SK-N-SH (cell line): ENCODE measurements around the gene CRMP1. TPM values are rescaled to one million over a fixed set of nuclear protein-coding genes. Genes with fewer than 3 reads are reported as not detected.

Experiments
- CTCF ChIA-PET: fragments of 300-600, 350-600 bp; formaldehyde crosslinking; extraction: SDS; loops from one replicate; lab custom pipeline; 2021; lab: Yijun Ruan, JAX
- POLR2A ChIA-PET: fragments of 350-600 bp; sonication (Branson Sonifier 250); formaldehyde crosslinking; extraction: SDS; loops from one replicate; lab custom pipeline; 2020; ENCODE audit warnings: antibody characterized with exemption, inconsistent platforms; lab: Yijun Ruan, JAX
- DNase-seq: peaks from one replicate; pipeline ENCODE4 v3.0.0; 2012
- H2AFZ ChIP-seq: fragments of 200-600 bp; sonication (generic); 2 replicates; pipeline ENCODE4 v1.8.1; 2016; ENCODE audit warnings: antibody characterized with exemption, mild to moderate bottlenecking, low read depth
- H3F3A ChIP-seq: fragments of 200-600 bp; sonication (generic); replicated peaks from 2 replicates; pipeline ENCODE3; 2016; ENCODE audit warnings: antibody characterized with exemption, mild to moderate bottlenecking; ENCODE audit not compliant: insufficient read depth
- H3K27ac ChIP-seq, 2 experiments: fragments of 200-500 bp in 1 of 2; fragments of 200-600 bp in 1 of 2; sonication (Bioruptor generic) in 1 of 2; sonication (generic), shearing (Covaris generic) in 1 of 2; 2 replicates each; pipeline versions ENCODE4 v1.5.1 to v1.6.1; 2014 to 2016; ENCODE audit warnings: low read depth in 2 of 2, inconsistent platforms in 1 of 2, low read length in 1 of 2, mild to moderate bottlenecking in 1 of 2, mixed read lengths in 1 of 2
- H3K27me3 ChIP-seq: fragments of 200-600 bp; sonication (generic), shearing (Covaris generic); 2 replicates; pipeline ENCODE4 v1.6.1; 2016; ENCODE audit warnings: mixed run types; ENCODE audit not compliant: insufficient read depth
- H3K36me3 ChIP-seq, 2 experiments: fragments of 200-500 bp in 1 of 2; fragments of 200-600 bp in 1 of 2; sonication (Bioruptor generic) in 1 of 2; sonication (generic) in 1 of 2; replicated peaks in 1 of 2; 2 replicates each; pipeline versions ENCODE3 to v1.5.1; 2014 to 2016; ENCODE audit warnings: low read length in 1 of 2, mild to moderate bottlenecking in 1 of 2; ENCODE audit not compliant: insufficient read depth in 2 of 2, control insufficient read depth in 1 of 2
- H3K4me1 ChIP-seq, 2 experiments: fragments of 200-500 bp in 1 of 2; fragments of 200-600 bp in 1 of 2; sonication (Bioruptor generic) in 1 of 2; sonication (generic), shearing (Covaris generic) in 1 of 2; 2 replicates each; pipeline versions ENCODE4 v1.5.1 to v1.6.1; 2014 to 2016; ENCODE audit warnings: low read depth in 1 of 2, low read length in 1 of 2, mixed run types in 1 of 2; ENCODE audit not compliant: insufficient read depth in 2 of 2, control insufficient read depth in 1 of 2
- H3K4me2 ChIP-seq: fragments of 200-600 bp; sonication (generic), shearing (Covaris generic); 2 replicates; pipeline ENCODE4 v1.6.1; 2017; ENCODE audit warnings: mixed run types
- H3K4me3 ChIP-seq, 2 experiments: fragments of 200-500 bp in 1 of 2; fragments of 200-600 bp in 1 of 2; sonication (Bioruptor generic) in 1 of 2; sonication (generic), shearing (Covaris generic) in 1 of 2; 2 replicates each; pipeline versions ENCODE4 v1.5.1 to v1.8.1; 2014 to 2016; ENCODE audit warnings: low read depth in 2 of 2, inconsistent platforms in 1 of 2, low read length in 1 of 2, mild to moderate bottlenecking in 1 of 2, mixed read lengths in 1 of 2, moderate library complexity in 1 of 2
- H3K79me2 ChIP-seq: fragments of 200-600 bp; sonication (generic); 2 replicates; pipeline ENCODE4 v1.8.1; 2017; ENCODE audit warnings: mild to moderate bottlenecking; ENCODE audit not compliant: insufficient read depth
- H3K9ac ChIP-seq: fragments of 200-600 bp; sonication (generic); 2 replicates; pipeline ENCODE4 v1.6.1; 2017; ENCODE audit warnings: mixed run types
- H3K9me2 ChIP-seq: fragments of 200-600 bp; sonication (generic); 2 replicates; pipeline ENCODE4 v1.6.1; 2017; ENCODE audit warnings: mixed run types
- H3K9me3 ChIP-seq: fragments of 200-600 bp; sonication (generic); 2 replicates; pipeline ENCODE4 v1.6.1; 2017; ENCODE audit warnings: mixed run types, mild to moderate bottlenecking, moderate library complexity
- H4K20me1 ChIP-seq: fragments of 200-600 bp; sonication (generic); 2 replicates; pipeline ENCODE4 v1.6.1; 2017; ENCODE audit warnings: mild to moderate bottlenecking, mixed run types; ENCODE audit not compliant: insufficient read depth
- ELF1 ChIP-seq: IDR thresholded peaks from 2 replicates; pipeline ENCODE4 v1.4.0; 2012
- FOXJ3 ChIP-seq: sonication (generic); formaldehyde crosslinking; IDR thresholded peaks from 2 replicates; pipeline ENCODE4 v1.5.1; 2020; ENCODE audit warnings: mild to moderate bottlenecking, missing genetic modification reagents
- JUND ChIP-seq: IDR thresholded peaks from 2 replicates; pipeline ENCODE4 v1.4.0; 2012
- NFIC ChIP-seq: IDR thresholded peaks from 2 replicates; pipeline ENCODE4 v1.4.0; 2012; ENCODE audit warnings: borderline replicate concordance
- POLR2AphosphoS5 ChIP-seq: IDR thresholded peaks from 2 replicates; pipeline ENCODE4 v1.6.1; 2012; ENCODE audit warnings: low read depth, low read length
- RAD21 ChIP-seq: IDR thresholded peaks from 2 replicates; pipeline ENCODE4 v1.6.1; 2012; ENCODE audit warnings: mild to moderate bottlenecking, low read length
- RCOR1 ChIP-seq: fragments of 150-350 bp; IDR thresholded peaks from 2 replicates; pipeline ENCODE4 v1.6.1; 2017; ENCODE audit warnings: antibody characterized with exemption, low read length
- TEAD4 ChIP-seq: IDR thresholded peaks from 2 replicates; pipeline ENCODE4 v1.4.0; 2012; ENCODE audit warnings: mild to moderate bottlenecking, borderline replicate concordance; ENCODE audit not compliant: insufficient read depth
- WGBS: methylation state at CpG from one replicate; pipeline ENCODE4 v1.1.6; 2017; ENCODE audit warnings: low lambda C conversion rate; 5-methylcytosine and 5-hydroxymethylcytosine counted together
- polyA plus RNA-seq, 3 experiments: library from polyadenylated mRNA; depleted of rRNA; stranded (reverse); fragments of >200 nt; gene quantifications; 2 replicates each; pipeline ENCODE4 v1.2.3, GENCODE V29; 2012
- TF ChIP-seq, protein P1 (sequence below): IDR thresholded peaks from 2 replicates; pipeline ENCODE4; 2012
- TF ChIP-seq, protein P2 (sequence below): fragments of 150-350 bp; IDR thresholded peaks from 2 replicates; pipeline ENCODE4 v1.6.1; 2016; ENCODE audit warnings: mild to moderate bottlenecking, low read depth, low read length
- TF ChIP-seq, protein P3 (sequence below): IDR thresholded peaks from 2 replicates; pipeline ENCODE4 v1.6.1; 2012; ENCODE audit warnings: mild to moderate bottlenecking, low read depth, low read length, moderate library complexity

The CRMP1 gene
- polyA plus RNA-seq, 1 of the 3 experiments (the other 2 are of a cell fraction): 3.4 TPM

DNA sequence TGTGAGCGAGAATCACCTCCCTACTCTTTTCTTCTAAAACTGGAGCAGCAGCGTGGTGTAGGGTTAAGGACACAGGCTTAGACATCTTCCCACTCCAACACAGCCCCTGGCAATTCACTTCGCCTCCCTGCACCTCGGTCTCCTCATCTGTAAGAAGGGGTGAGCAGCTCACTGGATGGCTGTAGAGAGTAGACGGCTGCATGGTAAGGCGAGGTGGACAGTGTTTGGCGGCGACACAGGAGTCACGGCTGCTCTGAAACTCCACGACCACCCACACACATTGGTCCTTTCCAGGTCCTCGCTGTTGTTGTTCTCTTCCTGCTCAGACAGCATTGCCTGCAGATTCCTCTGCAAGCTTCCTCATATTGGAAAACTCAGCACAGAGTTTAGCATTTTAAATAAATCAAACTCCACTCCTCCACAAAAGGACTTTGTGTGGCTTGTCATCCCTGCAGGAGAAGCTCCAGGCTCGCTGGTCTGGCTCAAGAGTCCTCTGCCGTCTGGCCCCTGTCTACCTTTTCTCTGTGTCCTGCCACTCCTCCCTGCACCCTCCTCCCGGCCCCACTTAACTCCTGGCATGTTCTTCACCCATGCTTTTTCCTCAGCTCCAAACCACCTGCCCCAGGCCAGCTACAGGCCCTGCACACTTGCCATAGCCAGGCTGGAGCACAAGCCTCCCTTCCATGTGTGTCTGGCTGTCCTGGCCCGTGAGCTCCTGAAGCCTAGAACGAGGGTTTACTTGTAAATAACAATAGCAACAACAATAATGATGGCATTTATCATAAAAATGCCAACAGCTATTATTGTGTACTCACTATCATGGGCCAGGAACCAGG is 41.3 kb upstream of the CRMP1 start:
- H2AFZ ChIP-seq: no peak overlapping the region
- 42% methylated on average over 16 of the region's 16 CpGs for WGBS
- POLR2A ChIA-PET: no interaction called here
- TF ChIP-seq JUND: no peak
- no peak for TF ChIP-seq TEAD4
- TF ChIP-seq FOXJ3 (CRISPR knock-in tag): no peak
- TF ChIP-seq RCOR1: no peak
- TF ChIP-seq ELF1: no peak
- H3K4me2 ChIP-seq: no peak overlapping the region
- no peak overlapping the region for H3K4me3 ChIP-seq
- CTCF ChIA-PET: interaction anchor here (1.0 kb wide), 1 partner anchor 113 kb away, joined by 4 read pairs; no protein-coding TSS in a partner anchor
- no peaks in the 10 kb centered on the region for H3K9me3 ChIP-seq
- no peak overlapping the region for H3K9ac ChIP-seq
- no peak overlapping the region for H3K27ac ChIP-seq
- no peaks in the 10 kb centered on the region; a peak in 1 of 4 replicates for H3K4me1 ChIP-seq
- no peaks in the 10 kb centered on the region for H3K9me2 ChIP-seq
- no peaks in the 10 kb centered on the region for H3F3A ChIP-seq
- H3K27me3 ChIP-seq: no peaks in the 10 kb centered on the region
- no peaks in the 10 kb centered on the region for H4K20me1 ChIP-seq
- H3K36me3 ChIP-seq: no peaks in the 10 kb centered on the region
- DNase-seq: no peak
- H3K79me2 ChIP-seq: no peaks in the 10 kb centered on the region

- no peaks in the 10 kb centered on the region for H3F3A ChIP-seq
- H3K4me2 ChIP-seq: no peak overlapping the region
- H3K4me1 ChIP-seq: no peaks in the 10 kb centered on the region; a peak in 1 of 4 replicates
- DNase-seq: no peak
- WGBS: 14% methylated on average over 4 of the region's 4 CpGs
- H3K36me3 ChIP-seq: no peaks in the 10 kb centered on the region
- CTCF ChIA-PET: interaction anchor here (1.3 kb wide), 1 partner anchor 30 kb away, joined by 3 read pairs; no protein-coding TSS in a partner anchor
- TF ChIP-seq POLR2AphosphoS5: no peak
- TF ChIP-seq, protein P1, sequence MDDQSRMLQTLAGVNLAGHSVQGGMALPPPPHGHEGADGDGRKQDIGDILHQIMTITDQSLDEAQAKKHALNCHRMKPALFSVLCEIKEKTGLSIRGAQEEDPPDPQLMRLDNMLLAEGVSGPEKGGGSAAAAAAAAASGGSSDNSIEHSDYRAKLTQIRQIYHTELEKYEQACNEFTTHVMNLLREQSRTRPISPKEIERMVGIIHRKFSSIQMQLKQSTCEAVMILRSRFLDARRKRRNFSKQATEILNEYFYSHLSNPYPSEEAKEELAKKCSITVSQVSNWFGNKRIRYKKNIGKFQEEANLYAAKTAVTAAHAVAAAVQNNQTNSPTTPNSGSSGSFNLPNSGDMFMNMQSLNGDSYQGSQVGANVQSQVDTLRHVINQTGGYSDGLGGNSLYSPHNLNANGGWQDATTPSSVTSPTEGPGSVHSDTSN: no peak
- TF ChIP-seq, protein P2, sequence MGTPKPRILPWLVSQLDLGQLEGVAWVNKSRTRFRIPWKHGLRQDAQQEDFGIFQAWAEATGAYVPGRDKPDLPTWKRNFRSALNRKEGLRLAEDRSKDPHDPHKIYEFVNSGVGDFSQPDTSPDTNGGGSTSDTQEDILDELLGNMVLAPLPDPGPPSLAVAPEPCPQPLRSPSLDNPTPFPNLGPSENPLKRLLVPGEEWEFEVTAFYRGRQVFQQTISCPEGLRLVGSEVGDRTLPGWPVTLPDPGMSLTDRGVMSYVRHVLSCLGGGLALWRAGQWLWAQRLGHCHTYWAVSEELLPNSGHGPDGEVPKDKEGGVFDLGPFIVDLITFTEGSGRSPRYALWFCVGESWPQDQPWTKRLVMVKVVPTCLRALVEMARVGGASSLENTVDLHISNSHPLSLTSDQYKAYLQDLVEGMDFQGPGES: no peak
- TF ChIP-seq, protein P3, sequence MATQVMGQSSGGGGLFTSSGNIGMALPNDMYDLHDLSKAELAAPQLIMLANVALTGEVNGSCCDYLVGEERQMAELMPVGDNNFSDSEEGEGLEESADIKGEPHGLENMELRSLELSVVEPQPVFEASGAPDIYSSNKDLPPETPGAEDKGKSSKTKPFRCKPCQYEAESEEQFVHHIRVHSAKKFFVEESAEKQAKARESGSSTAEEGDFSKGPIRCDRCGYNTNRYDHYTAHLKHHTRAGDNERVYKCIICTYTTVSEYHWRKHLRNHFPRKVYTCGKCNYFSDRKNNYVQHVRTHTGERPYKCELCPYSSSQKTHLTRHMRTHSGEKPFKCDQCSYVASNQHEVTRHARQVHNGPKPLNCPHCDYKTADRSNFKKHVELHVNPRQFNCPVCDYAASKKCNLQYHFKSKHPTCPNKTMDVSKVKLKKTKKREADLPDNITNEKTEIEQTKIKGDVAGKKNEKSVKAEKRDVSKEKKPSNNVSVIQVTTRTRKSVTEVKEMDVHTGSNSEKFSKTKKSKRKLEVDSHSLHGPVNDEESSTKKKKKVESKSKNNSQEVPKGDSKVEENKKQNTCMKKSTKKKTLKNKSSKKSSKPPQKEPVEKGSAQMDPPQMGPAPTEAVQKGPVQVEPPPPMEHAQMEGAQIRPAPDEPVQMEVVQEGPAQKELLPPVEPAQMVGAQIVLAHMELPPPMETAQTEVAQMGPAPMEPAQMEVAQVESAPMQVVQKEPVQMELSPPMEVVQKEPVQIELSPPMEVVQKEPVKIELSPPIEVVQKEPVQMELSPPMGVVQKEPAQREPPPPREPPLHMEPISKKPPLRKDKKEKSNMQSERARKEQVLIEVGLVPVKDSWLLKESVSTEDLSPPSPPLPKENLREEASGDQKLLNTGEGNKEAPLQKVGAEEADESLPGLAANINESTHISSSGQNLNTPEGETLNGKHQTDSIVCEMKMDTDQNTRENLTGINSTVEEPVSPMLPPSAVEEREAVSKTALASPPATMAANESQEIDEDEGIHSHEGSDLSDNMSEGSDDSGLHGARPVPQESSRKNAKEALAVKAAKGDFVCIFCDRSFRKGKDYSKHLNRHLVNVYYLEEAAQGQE: no peak
- TF ChIP-seq NFIC: no peak
- TF ChIP-seq RAD21: no peak
- no peak for TF ChIP-seq RCOR1
- TF ChIP-seq, all 33 proteins: peak for 0
- Histone ChIP-seq H2AFZ (no peak overlapping the region), H3K9me2 (no peaks in the 10 kb centered on the region), H3K27me3 (no peaks in the 10 kb centered on the region), H3K9me3 (no peaks in the 10 kb centered on the region), H3K4me3 (no peak overlapping the region), H3K27ac (no peak overlapping the region), H3K9ac (no peak overlapping the region), H4K20me1 (no peaks in the 10 kb centered on the region), H3K79me2 (no peaks in the 10 kb centered on the region)
- POLR2A ChIA-PET: no interaction called here
Observed at GRCh38 chr4:5933116-5933515, 40.2 kb upstream of the CRMP1 start.
